Measurements from ENCODE around the gene PRKG1.
"Not testable (repeated sequence)": the region's sequence is repeated elsewhere in the genome, so short reads cannot be mapped to it uniquely, and the experiment has no call there.

PRKG1 gene

GRCh38 chr10:51201947-51202346 lies 127.7 kb downstream of the PRKG1 start:
- TF ChIP-seq CTCF (conservative IDR thresholded peaks at IDR 0.05; ENCODE audit: low read length): no peak
- H3K4me3 ChIP-seq (ENCODE audit: low read length): no peak overlapping the region
- no peak for DNase-seq (ENCODE audit: low read depth)

GRCh38 chr10:51203359-51203758 lies 129.1 kb downstream of the PRKG1 start:
- TF ChIP-seq CTCF (conservative IDR thresholded peaks at IDR 0.05; ENCODE audit: low read length): no peak
- DNase-seq (ENCODE audit: low read depth): no peak

GRCh38 chr10:51204066-51204465 lies 129.8 kb downstream of the PRKG1 start:
- TF ChIP-seq CTCF (conservative IDR thresholded peaks at IDR 0.05; ENCODE audit: low read length): no peak
- no peak overlapping the region for H3K4me3 ChIP-seq (ENCODE audit: low read length)
- DNase-seq (ENCODE audit: low read depth): no peak

More at GRCh38 chr10:51203359-51203758, 129.1 kb downstream of the PRKG1 start:
- H3K4me3 ChIP-seq (ENCODE audit: low read length): no peak overlapping the region

- no peak for TF ChIP-seq CTCF (conservative IDR thresholded peaks at IDR 0.05; ENCODE audit: low read length)
- H3K4me3 ChIP-seq (ENCODE audit: low read length): no peak overlapping the region
- no peak for DNase-seq (ENCODE audit: low read depth)
Measured at GRCh38 chr10:51204701-51205100, 130.4 kb downstream of the PRKG1 start.

- DNase-seq (ENCODE audit: low read depth): peak; percentile 32
- TF ChIP-seq CTCF (conservative IDR thresholded peaks at IDR 0.05; ENCODE audit: low read length): no peak; the same call in 1 of the 2 replicates
- no peak overlapping the region for H3K4me3 ChIP-seq (ENCODE audit: low read length)
Measured at GRCh38 chr10:51206500-51206899, 132.2 kb downstream of the PRKG1 start.

GRCh38 chr10:51212937-51213336 lies 138.7 kb downstream of the PRKG1 start:
- H3K4me3 ChIP-seq (ENCODE audit: low read length); DNase-seq (ENCODE audit: low read depth): not testable (repeated sequence)

- no peak for TF ChIP-seq CTCF (conservative IDR thresholded peaks at IDR 0.05; ENCODE audit: low read length)
- DNase-seq (ENCODE audit: low read depth): no peak
- H3K4me3 ChIP-seq (ENCODE audit: low read length): no peak overlapping the region
Measured at GRCh38 chr10:51214207-51215196, 140.2 kb downstream of the PRKG1 start.

Data from AG10803 (cell line).